ENCODE measurements around the gene ANAPC1.
"Not testable (repeated sequence)": the region's sequence is repeated elsewhere in the genome, so short reads cannot be mapped to it uniquely, and the experiment has no call there.

The ANAPC1 gene

DNA sequence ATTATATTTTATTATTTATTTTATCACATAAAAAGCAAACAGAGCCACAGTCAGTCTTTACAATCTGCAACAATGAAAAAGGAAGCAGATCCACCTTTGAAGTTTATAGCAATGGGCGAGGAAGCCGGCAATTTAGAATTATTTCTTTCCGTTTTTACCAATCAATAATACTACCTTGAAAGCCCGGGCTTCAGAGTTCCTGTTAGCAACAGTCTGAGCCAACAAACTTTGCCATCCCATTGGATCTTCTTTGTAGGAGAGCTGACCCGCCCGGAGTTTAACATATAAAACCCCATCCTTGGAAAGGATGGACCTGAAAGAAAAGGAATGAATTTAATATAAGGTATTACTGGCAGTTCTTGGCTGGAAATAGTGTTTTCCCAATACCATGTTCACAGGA is 101.8 kb downstream of the ANAPC1 start:
- DNase-seq = not testable (repeated sequence)

- not testable (repeated sequence) for DNase-seq
These were observed 102.4 kb downstream of the ANAPC1 start for GRCh38 chr2:111781443-111782094.

DNA sequence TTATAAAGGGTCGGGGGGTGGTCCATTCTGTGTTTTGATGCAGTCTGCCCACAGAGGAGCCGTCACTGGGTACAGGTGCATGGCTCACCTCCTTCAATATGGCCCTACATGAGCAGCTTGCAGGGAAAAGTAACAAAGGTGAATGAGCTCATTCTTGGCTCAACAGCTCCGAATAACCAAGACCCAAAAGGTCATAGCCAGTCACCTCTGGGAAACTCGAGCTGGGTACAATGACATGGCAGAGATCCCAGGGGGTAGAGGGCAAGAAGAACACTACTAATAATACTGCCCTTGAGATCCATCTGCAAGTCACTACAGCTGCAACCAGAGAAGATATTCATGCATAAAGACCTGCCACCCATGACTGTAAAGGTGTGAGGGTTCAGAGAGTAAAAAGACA is 106.8 kb downstream of the ANAPC1 start:
- DNase-seq = not testable (repeated sequence)

DNA sequence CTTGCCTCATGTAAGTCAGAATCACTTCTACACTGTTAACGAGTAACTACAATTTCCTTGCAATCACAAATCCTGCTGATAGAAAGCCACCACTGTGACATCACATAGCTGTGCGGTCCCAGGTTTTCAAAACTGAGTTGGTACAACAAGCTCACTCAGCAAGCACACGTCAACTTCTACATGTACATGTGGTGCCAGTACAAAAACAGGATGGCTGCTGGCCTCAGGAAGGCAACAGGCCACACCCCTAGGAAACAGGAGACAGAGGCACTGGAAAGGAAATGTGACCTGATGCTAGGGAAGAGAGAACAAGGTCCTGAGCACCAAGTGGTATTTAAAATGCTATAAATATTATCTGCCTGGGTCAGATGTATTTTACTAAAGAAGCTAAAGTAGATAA is 107.7 kb downstream of the ANAPC1 start:
- DNase-seq = not testable (repeated sequence)

GRCh38 chr2:111772180-111772579 is 111.8 kb downstream of the ANAPC1 start:
- not testable (repeated sequence) for DNase-seq

DNA sequence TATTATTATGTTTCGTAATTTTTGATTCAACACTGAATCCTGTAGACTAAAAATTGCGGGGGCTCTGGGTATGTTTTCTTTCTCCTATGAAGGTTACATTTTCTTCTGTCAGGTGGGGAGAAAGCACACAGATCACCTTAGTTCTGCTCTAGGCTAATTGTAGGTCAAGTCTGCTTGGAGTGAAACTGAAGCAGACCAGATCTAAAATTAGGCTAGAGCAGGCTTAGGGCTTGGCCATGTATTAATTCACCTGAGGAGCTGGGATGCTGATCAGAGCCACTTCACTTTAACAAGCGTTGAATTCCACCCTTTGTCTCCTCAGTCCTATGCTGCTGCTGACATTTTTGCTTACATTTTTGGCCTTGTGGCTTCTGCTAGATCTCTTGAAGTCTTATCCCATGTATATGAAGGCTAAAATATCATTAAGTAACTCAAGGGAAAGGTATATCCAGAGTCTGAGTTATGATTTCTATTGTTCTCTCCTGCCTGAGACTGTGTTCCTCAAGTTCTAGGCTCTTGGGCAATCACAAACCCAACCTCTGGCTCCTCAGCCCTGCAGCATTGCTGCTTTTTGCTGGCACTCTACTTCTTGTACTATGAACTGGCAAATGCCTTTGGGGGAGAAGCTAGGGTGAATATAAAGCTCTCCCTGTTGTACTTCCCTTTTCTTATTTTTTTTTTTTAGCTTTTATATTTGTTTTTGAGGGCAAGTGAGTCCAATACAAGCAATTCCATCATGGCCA is 112.9 kb downstream of the ANAPC1 start:
- not testable (repeated sequence) for DNase-seq

GRCh38 chr2:111768266-111769190 is 115.5 kb downstream of the ANAPC1 start:
- not testable (repeated sequence) for DNase-seq

- not testable (repeated sequence) for DNase-seq
These were observed 116.9 kb downstream of the ANAPC1 start for GRCh38 chr2:111767087-111767486.

- not testable (repeated sequence) for DNase-seq
These were observed 117.7 kb downstream of the ANAPC1 start for GRCh38 chr2:111766295-111766694.

DNA sequence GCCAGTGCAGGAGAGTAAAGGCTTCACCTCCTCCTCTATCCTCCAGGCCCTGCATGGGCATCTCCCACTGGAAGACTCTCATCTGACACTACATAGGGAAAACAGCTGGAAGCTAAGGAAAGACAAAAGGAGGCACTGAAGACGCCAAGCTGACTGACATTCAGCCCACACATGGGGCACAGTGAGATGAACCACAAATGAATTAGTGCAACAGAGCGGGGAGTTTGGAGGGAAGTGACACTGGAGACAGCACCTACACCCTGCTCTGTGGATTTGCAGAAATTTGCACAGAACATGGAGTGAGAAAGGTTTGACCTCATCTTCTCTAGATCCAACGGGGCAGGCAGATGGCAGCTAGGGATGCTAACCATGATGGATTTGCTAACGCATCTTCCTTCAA is 119.8 kb downstream of the ANAPC1 start:
- DNase-seq = not testable (repeated sequence)

DNA sequence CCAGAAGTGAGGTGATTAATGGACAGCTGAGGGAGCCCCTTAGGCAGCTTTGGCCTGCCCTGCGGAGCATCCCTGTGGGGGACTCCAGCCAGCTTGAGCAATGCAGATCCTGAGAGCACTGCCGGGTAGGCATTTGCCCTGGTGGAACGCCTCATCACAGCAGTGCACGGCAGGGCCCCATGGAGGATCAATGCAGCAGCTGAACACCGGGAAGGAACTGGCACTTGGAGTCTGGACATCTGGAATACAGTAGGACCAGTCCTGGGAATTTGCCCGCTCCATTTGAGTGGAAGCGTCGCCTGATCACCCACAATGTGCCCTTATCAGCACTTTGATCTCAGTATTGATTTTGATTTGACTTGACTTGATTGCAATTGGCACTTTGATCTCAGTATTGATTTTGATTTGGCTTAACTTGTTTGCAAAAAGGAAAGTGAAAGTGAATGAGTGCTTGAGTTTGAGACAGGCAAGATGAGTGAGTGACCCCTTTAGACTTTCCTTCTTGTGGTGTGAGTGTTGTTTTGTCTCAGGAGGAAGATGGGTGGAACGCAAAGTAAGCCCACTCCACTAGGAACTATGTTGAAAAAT is 123.2 kb downstream of the ANAPC1 start:
- DNase-seq = not testable (repeated sequence)

DNA sequence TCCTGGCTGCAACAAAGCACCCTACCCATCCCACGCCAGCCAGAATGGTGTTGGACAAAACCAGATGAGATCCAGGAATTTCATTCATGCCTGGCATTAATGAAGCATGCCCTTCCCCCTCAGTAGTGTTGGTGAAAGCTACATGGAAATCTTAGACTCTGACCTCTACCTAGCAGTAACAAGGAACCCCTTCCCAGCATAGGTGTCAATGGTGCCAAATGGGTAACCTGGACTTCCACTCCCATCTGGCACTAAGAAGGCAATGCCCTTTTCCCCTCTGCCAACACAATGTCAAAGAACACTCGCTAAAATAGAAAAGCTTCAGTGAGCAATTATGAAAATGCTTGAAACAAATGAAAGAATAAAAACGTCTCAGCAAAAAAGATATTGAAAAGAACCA is 131.5 kb downstream of the ANAPC1 start:
- DNase-seq = not testable (repeated sequence)

- DNase-seq = not testable (repeated sequence)
These were observed 133.4 kb downstream of the ANAPC1 start for GRCh38 chr2:111750641-111751040.

- not testable (repeated sequence) for DNase-seq
These were observed 135.6 kb downstream of the ANAPC1 start for GRCh38 chr2:111748429-111748828.

GRCh38 chr2:111747410-111748115 is 136.4 kb downstream of the ANAPC1 start:
- DNase-seq = not testable (repeated sequence)

DNA sequence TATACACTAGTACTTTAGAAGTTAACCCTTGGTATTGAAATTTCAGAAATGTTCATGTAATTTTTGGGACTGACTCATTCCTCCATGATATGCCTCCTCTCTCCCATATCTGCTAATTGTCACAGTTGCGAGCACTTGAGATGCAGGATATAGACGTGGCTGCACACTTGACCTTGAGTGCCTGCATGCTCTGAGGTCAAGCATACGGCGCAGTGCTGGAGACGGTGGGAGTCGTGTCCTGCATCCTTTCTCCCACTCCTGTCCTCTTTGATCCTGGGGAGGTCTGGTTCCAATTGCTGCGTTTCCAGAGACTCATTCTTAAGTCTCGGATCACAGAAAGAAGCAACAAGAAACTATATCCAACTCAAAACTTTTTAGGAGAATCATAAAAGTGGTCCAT is 139.2 kb downstream of the ANAPC1 start:
- not testable (repeated sequence) for DNase-seq

DNA sequence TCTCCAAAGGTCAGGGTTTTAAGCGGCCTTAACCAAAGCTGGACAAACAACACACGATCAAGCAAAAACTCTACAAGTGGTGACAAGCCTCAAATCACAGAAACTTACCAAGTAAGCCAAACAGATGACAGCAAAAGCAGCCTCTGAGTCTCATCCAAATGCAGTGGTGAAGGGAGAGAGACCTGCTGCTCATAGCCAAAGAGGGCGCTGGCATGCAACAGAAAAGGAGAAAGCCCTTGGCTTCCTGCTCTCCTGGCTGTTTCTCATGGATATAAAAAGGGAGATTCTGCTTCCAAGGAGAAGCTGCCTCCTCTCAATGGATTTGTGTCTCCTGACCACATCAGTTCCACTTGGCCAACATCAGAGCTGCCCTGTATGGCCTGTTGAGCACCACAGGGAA is 142.5 kb downstream of the ANAPC1 start:
- DNase-seq = not testable (repeated sequence)

DNA sequence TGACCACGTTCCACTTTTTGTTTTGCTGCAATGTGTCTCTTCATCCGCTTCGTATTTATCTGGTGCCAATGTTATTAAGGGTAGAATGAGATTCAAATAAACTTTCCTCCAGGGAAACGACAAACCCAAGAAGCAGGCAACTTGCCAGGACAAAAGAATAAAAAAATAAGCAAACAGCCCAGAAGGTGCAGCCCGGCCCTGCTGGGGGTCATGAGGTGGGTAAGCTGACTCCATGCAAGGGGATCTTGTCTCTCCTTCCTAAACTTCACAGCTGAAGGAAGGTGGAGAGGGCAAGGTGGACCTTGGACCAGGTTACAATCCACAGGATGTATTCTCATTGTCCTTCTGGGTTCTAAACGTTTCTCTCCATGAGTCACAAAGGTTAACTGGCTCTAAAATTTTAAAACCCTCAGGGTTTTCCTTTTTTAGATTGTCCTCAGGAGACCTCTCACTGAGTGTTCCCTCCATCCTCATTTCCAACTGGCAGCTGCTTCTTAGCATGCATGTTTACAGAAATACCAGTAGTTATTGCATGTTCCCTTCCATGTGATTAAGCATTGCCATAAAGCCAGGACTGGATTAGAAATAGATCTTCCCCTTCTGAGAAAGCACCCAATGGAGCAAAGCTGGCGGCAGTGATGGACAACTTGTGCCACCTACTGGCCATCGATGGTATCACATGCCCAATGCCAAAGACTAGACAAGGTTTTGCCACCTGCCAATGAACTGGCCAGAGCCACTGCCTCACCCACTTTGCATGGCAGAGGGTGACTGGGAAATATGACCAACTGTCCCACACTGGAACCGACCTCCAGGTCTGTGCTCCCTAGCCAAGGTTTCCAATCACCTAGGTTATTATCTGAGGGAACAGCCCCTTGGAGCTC is 147.9 kb downstream of the ANAPC1 start:
- DNase-seq = not testable (repeated sequence)

DNA sequence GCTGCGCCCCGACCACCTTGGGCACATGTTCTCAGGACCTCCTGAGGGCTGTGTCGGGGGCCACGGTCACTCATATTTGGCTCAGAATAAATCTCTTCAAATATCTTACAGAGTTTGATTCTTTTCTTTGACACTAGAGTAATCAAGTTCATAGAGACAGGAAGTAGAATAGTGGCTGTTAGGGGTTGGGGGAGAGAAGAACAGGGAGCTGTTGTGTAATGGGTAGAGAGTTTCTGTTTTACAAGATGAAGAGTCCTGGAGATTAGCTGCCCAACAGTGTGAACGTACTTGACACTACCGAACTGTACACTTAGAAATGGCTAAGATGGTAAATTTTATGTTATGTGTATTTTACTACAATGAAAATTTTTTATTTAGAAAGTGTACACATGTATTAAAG is 148.6 kb downstream of the ANAPC1 start:
- not testable (repeated sequence) for DNase-seq

GRCh38 chr2:111729812-111730458 is 154.1 kb downstream of the ANAPC1 start:
- DNase-seq = not testable (repeated sequence)
